ENCODE results near the gene DNAJB1.

The DNAJB1 gene

DNA sequence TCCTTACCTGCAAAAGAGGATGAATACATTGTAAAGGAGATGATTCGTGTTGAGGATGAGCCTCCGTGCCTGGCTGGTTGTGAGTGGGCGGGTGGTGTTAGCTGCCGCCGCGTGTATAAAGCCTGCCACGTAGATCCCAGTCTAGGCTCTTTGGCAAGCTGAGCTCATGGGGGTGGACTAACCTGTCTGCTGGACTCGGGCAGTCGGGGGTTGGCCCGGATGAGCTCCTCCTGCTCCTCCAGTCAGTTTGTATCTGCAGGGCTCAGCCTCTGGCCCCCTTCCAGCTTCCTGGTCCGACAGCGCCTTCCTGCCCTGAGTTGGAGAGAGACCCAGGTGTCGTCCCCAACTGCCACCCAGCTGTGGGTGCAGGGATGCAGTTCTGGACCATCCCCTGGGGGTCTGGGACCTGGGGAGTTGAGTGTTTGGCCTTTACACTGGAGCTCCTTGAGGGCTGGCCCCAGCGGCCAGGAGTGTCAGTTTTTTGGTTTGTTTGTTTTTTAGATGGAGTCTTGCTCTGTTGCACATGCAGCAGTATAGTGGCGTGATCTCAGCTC is 32.1 kb upstream of the DNAJB1 start:
- no peak overlapping the region for H3K4me2 ChIP-seq (ENCODE audit: low read depth, low read length, poor library complexity, severe bottlenecking)
- H3K9me2 ChIP-seq (replicated peaks; ENCODE audit: low read depth, low read length), result no peaks in the 10 kb centered on the region
- TF ChIP-seq EZH2phosphoT487 (IDR thresholded peaks at IDR 0.05; ENCODE audit: borderline replicate concordance), result no peak
- TF ChIP-seq, protein P1, sequence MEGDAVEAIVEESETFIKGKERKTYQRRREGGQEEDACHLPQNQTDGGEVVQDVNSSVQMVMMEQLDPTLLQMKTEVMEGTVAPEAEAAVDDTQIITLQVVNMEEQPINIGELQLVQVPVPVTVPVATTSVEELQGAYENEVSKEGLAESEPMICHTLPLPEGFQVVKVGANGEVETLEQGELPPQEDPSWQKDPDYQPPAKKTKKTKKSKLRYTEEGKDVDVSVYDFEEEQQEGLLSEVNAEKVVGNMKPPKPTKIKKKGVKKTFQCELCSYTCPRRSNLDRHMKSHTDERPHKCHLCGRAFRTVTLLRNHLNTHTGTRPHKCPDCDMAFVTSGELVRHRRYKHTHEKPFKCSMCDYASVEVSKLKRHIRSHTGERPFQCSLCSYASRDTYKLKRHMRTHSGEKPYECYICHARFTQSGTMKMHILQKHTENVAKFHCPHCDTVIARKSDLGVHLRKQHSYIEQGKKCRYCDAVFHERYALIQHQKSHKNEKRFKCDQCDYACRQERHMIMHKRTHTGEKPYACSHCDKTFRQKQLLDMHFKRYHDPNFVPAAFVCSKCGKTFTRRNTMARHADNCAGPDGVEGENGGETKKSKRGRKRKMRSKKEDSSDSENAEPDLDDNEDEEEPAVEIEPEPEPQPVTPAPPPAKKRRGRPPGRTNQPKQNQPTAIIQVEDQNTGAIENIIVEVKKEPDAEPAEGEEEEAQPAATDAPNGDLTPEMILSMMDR (conservative IDR thresholded peaks at IDR 0.05; ENCODE audit: low read length), result no peak
- H3K27me3 ChIP-seq (ENCODE audit: insufficient read depth, low read length, poor library complexity, severe bottlenecking), result no peaks in the 10 kb centered on the region
- peaks cover 3% of the 10 kb centered on the region for H3K4me1 ChIP-seq (ENCODE audit: insufficient read depth, low read length, poor library complexity, severe bottlenecking)
- no peaks in the 10 kb centered on the region for H4K20me1 ChIP-seq (ENCODE audit: insufficient read depth, low read length, poor library complexity, severe bottlenecking)
- no peak overlapping the region for H3K9ac ChIP-seq (ENCODE audit: low read depth, low read length, poor library complexity, severe bottlenecking)
- H3K36me3 ChIP-seq (ENCODE audit: insufficient read depth, low read length), result peaks cover 13% of the 10 kb centered on the region; the same call in 1 of the 2 replicates
- peaks cover 38% of the 10 kb centered on the region; the same call in 1 of the 2 replicates for H3K79me2 ChIP-seq (ENCODE audit: insufficient read depth, low read length)
- H3F3A ChIP-seq (ENCODE audit: low read depth), result no peaks in the 10 kb centered on the region
- H3K4me3 ChIP-seq (ENCODE audit: low read length, poor library complexity, severe bottlenecking), result no peak overlapping the region
- no peaks in the 10 kb centered on the region for H3K9me3 ChIP-seq (ENCODE audit: insufficient read depth, low read depth, low read length)
- no peak overlapping the region for H2AFZ ChIP-seq (ENCODE audit: low read length)

DNA sequence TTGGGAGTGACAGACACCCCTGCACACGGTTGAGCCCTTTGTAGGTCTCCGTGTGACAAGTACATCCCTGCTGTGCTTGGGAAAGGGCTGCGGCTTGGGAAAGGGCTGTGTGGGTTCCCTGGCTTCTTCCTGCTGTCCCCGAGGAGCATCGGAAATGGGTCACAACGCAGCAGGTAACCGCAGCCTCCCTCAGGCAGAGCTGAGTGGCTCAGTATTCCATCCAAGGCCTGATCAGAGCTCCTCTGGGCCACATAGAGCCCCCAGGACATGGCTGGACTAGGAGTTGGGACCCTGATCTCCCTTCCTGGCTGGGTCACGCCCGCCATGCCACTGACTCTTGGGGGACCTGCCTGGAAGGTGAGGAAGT is 27.5 kb upstream of the DNAJB1 start:
- Histone ChIP-seq H3K4me1 (ENCODE audit: insufficient read depth, low read length, poor library complexity, severe bottlenecking) (no peaks in the 10 kb centered on the region), H3K79me2 (ENCODE audit: insufficient read depth, low read length) (peaks cover 42% of the 10 kb centered on the region; the same call in 1 of the 2 replicates), H3K9ac (ENCODE audit: low read depth, low read length, poor library complexity, severe bottlenecking) (no peak overlapping the region), H3F3A (ENCODE audit: low read depth) (no peaks in the 10 kb centered on the region), H2AFZ (ENCODE audit: low read length) (no peak overlapping the region), H4K20me1 (ENCODE audit: insufficient read depth, low read length, poor library complexity, severe bottlenecking) (peaks cover 3% of the 10 kb centered on the region), H3K4me2 (ENCODE audit: low read depth, low read length, poor library complexity, severe bottlenecking) (no peak overlapping the region), H3K4me3 (ENCODE audit: low read length, poor library complexity, severe bottlenecking) (no peak overlapping the region), H3K27me3 (ENCODE audit: insufficient read depth, low read length, poor library complexity, severe bottlenecking) (no peaks in the 10 kb centered on the region), H3K9me2 (replicated peaks; ENCODE audit: low read depth, low read length) (no peaks in the 10 kb centered on the region), H3K9me3 (ENCODE audit: insufficient read depth, low read depth, low read length) (no peaks in the 10 kb centered on the region), H3K36me3 (ENCODE audit: insufficient read depth, low read length) (peaks cover 13% of the 10 kb centered on the region; the same call in 1 of the 2 replicates)
- TF ChIP-seq EZH2phosphoT487 (IDR thresholded peaks at IDR 0.05; ENCODE audit: borderline replicate concordance), result no peak
- TF ChIP-seq, protein P1 (conservative IDR thresholded peaks at IDR 0.05; ENCODE audit: low read length), result no peak

DNA sequence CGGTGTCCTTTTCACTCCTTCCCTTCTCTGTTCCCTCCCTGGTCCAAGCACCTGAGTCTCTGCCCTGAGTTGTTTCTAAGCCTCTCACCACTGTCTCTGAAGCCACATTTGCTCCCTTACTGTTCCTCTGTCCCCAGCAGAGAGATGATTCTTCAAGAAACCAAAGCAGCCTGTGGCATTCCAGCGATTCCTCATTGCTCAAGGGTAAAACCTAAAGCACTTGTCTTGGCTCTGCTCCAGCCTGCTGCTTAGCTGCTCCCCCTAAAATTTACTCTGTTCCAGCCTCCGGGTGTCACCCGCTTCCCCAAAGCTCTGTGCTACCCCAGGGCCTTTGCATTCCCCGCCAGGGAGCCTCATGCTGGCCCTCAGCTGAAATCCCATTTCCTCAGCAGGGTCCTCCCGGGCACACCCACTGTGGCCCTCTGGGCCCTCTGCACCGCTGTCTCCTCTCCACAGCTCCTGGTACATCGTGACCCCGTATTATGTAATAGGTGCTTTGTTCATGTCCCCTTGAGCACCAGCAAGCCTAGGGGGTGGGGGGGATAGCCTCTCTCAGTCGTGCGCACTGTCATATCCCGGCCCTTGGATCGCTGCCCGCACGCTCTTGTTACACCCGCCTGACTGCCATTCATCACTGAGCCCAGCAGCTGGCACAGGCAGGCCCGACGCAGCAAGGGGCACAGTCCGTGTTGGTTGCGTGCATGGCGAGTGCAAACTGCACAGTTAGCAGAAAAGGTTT is 26.9 kb upstream of the DNAJB1 start:
- Histone ChIP-seq H3K9ac (ENCODE audit: low read depth, low read length, poor library complexity, severe bottlenecking) (no peak overlapping the region), H3K36me3 (ENCODE audit: insufficient read depth, low read length) (peaks cover 11% of the 10 kb centered on the region; the same call in 1 of the 2 replicates), H3K4me3 (ENCODE audit: low read length, poor library complexity, severe bottlenecking) (no peak overlapping the region), H3F3A (ENCODE audit: low read depth) (no peaks in the 10 kb centered on the region), H3K4me2 (ENCODE audit: low read depth, low read length, poor library complexity, severe bottlenecking) (no peak overlapping the region), H2AFZ (ENCODE audit: low read length) (no peak overlapping the region), H3K9me3 (ENCODE audit: insufficient read depth, low read depth, low read length) (no peaks in the 10 kb centered on the region), H4K20me1 (ENCODE audit: insufficient read depth, low read length, poor library complexity, severe bottlenecking) (peaks cover 3% of the 10 kb centered on the region), H3K79me2 (ENCODE audit: insufficient read depth, low read length) (peaks cover 39% of the 10 kb centered on the region; the same call in 1 of the 2 replicates), H3K9me2 (replicated peaks; ENCODE audit: low read depth, low read length) (no peaks in the 10 kb centered on the region), H3K27me3 (ENCODE audit: insufficient read depth, low read length, poor library complexity, severe bottlenecking) (no peaks in the 10 kb centered on the region), H3K4me1 (ENCODE audit: insufficient read depth, low read length, poor library complexity, severe bottlenecking) (no peaks in the 10 kb centered on the region)
- no peak for TF ChIP-seq EZH2phosphoT487 (IDR thresholded peaks at IDR 0.05; ENCODE audit: borderline replicate concordance)
- TF ChIP-seq, protein P1 (conservative IDR thresholded peaks at IDR 0.05; ENCODE audit: low read length), result no peak

All from Loucy (cell line).